IMR-90 (cell line): ENCODE data around the gene CNTN4. TPM values are rescaled to one million over a fixed set of nuclear protein-coding genes. Genes with fewer than 3 reads are reported as not detected.

Source experiments
- ATAC-seq: fragments of 200-7000 bp; cut with Tn5 transposase; 2 replicates; pipeline ENCODE4 v1.9.1; 2020; ENCODE audit warnings: low read depth, mild to moderate bottlenecking, moderate library complexity
- BruUV-seq: library from RNA; stranded (reverse); fragments of 400-500 nt; replicated peaks from 2 replicates; lab custom pipeline; 2021; lab: Mats Ljungman, UMichigan
- CTCF ChIA-PET: fragments of 300-600 bp; formaldehyde crosslinking; extraction: SDS; loops from one replicate; lab custom pipeline; 2021; ENCODE audit warnings: antibody characterized with exemption; lab: Yijun Ruan, JAX
- POLR2A ChIA-PET: fragments of 300-600 bp; sonication (Branson Sonifier 250); formaldehyde crosslinking; loops from one replicate; lab custom pipeline; 2022; ENCODE audit warnings: antibody characterized with exemption; ENCODE audit not compliant: unreplicated experiment; lab: Charles Lee
- DNase-seq: peaks from one replicate; pipeline ENCODE4 v3.0.0; 2013
- H2AFZ ChIP-seq: replicated peaks from 2 replicates; pipeline ENCODE3; 2013; ENCODE audit warnings: low read length, mild to moderate bottlenecking; ENCODE audit not compliant: poor library complexity
- H2AK5ac ChIP-seq: 2 replicates; pipeline ENCODE4 v1.6.1; 2013; ENCODE audit warnings: low read depth, low read length, inconsistent platforms
- H2AK9ac ChIP-seq: replicated peaks from 2 replicates; pipeline ENCODE3; 2013; ENCODE audit warnings: mild to moderate bottlenecking, low read depth, low read length, moderate library complexity; ENCODE audit not compliant: poor library complexity
- H2BK120ac ChIP-seq: 2 replicates; pipeline ENCODE4 v1.6.1; 2013; ENCODE audit warnings: low read depth, low read length, inconsistent platforms
- H2BK15ac ChIP-seq: 3 replicates; pipeline ENCODE4 v1.6.1; 2013; ENCODE audit warnings: low read depth, low read length, inconsistent platforms
- H2BK20ac ChIP-seq: 2 replicates; pipeline ENCODE4 v1.6.1; 2013; ENCODE audit warnings: low read depth, mild to moderate bottlenecking, inconsistent platforms, low read length, moderate library complexity
- H2BK5ac ChIP-seq: 2 replicates; pipeline ENCODE4 v1.6.1; 2013; ENCODE audit warnings: mild to moderate bottlenecking, low read depth, low read length, inconsistent platforms; ENCODE audit not compliant: poor library complexity, severe bottlenecking
- H3K14ac ChIP-seq: replicated peaks from 2 replicates; pipeline ENCODE4 v1.6.1; 2013; ENCODE audit warnings: low read depth, low read length, inconsistent platforms
- H3K18ac ChIP-seq: 2 replicates; pipeline ENCODE4 v1.6.1; 2013; ENCODE audit warnings: low read depth, low read length, control low read depth
- H3K23ac ChIP-seq: 2 replicates; pipeline ENCODE4 v1.6.1; 2013; ENCODE audit warnings: low read depth, low read length, inconsistent platforms
- H3K27ac ChIP-seq: 2 replicates; pipeline ENCODE4 v1.5.1; 2013; ENCODE audit warnings: mild to moderate bottlenecking, control low read depth, low read length; ENCODE audit not compliant: insufficient read depth
- H3K27me3 ChIP-seq: 2 replicates; pipeline ENCODE4 v1.6.1; 2013; ENCODE audit warnings: low read length; ENCODE audit not compliant: control insufficient read depth, insufficient read depth
- H3K36me3 ChIP-seq: 2 replicates; pipeline ENCODE4 v1.6.1; 2013; ENCODE audit warnings: low read length, mixed read lengths; ENCODE audit not compliant: control insufficient read depth, insufficient read depth
- H3K4ac ChIP-seq: 2 replicates; pipeline ENCODE4 v1.6.1; 2013; ENCODE audit warnings: low read depth, low read length, inconsistent platforms
- H3K4me1 ChIP-seq: 2 replicates; pipeline ENCODE4 v1.6.1; 2013; ENCODE audit warnings: low read length, mixed read lengths; ENCODE audit not compliant: control insufficient read depth, insufficient read depth
- H3K4me2 ChIP-seq: 2 replicates; pipeline ENCODE4 v1.6.1; 2013; ENCODE audit warnings: low read depth, mild to moderate bottlenecking, control low read depth, low read length, moderate library complexity
- H3K4me3 ChIP-seq: 2 replicates; pipeline ENCODE4 v1.5.1; 2013; ENCODE audit warnings: low read depth, mild to moderate bottlenecking, control low read depth, low read length, moderate library complexity; ENCODE audit not compliant: insufficient read depth
- H3K56ac ChIP-seq: 2 replicates; pipeline ENCODE4 v1.6.1; 2013; ENCODE audit warnings: low read length, inconsistent platforms; ENCODE audit not compliant: insufficient read depth; ENCODE audit errors: extremely low read depth
- H3K79me1 ChIP-seq, 2 experiments: 2 replicates each; pipeline ENCODE4 v1.6.1; 2013; ENCODE audit warnings: low read length in 2 of 2, inconsistent platforms in 1 of 2, low read depth in 1 of 2
- H3K9ac ChIP-seq: 2 replicates; pipeline ENCODE4 v1.6.1; 2013; ENCODE audit warnings: low read depth, low read length, control low read depth
- H3K9me1 ChIP-seq: 2 replicates; pipeline ENCODE4 v1.6.1; 2013; ENCODE audit warnings: low read length, inconsistent platforms; ENCODE audit not compliant: insufficient read depth
- H3K9me3 ChIP-seq: 2 replicates; pipeline ENCODE4 v1.6.1; 2013; ENCODE audit warnings: low read length; ENCODE audit not compliant: control insufficient read depth, insufficient read depth
- H4K20me1 ChIP-seq: 2 replicates; pipeline ENCODE4 v1.6.1; 2013; ENCODE audit warnings: low read length, inconsistent platforms; ENCODE audit not compliant: insufficient read depth
- H4K5ac ChIP-seq: 2 replicates; pipeline ENCODE4 v1.6.1; 2013; ENCODE audit warnings: mild to moderate bottlenecking, low read depth, low read length, control low read depth
- H4K8ac ChIP-seq, 2 experiments: 2 replicates each; pipeline ENCODE4 v1.6.1; 2013; ENCODE audit warnings: low read depth in 2 of 2, low read length in 2 of 2, control low read depth in 1 of 2, inconsistent platforms in 1 of 2
- H4K91ac ChIP-seq: 2 replicates; pipeline ENCODE4 v1.6.1; 2013; ENCODE audit warnings: low read depth, low read length, inconsistent platforms; ENCODE audit not compliant: insufficient read depth
- BHLHE40 ChIP-seq: fragments of 150-350 bp; IDR thresholded peaks from 2 replicates; pipeline ENCODE4 v1.6.1; 2016; ENCODE audit warnings: mild to moderate bottlenecking, low read depth, low read length
- CHD1 ChIP-seq: IDR thresholded peaks from 2 replicates; pipeline ENCODE4 v1.6.1; 2012; ENCODE audit warnings: low read depth, low read length, improper control_type of control experiment
- FOS ChIP-seq: fragments of 150-350 bp; IDR thresholded peaks from 2 replicates; pipeline ENCODE4 v1.6.1; 2016; ENCODE audit warnings: low read depth, low read length
- MAFK ChIP-seq: IDR thresholded peaks from 2 replicates; pipeline ENCODE4 v1.6.1; 2012; ENCODE audit warnings: low read depth, low read length, improper control_type of control experiment
- MAZ ChIP-seq: IDR thresholded peaks from 2 replicates; pipeline ENCODE4 v1.6.1; 2012; ENCODE audit warnings: low read depth, mild to moderate bottlenecking, low read length, improper control_type of control experiment, moderate library complexity, borderline replicate concordance
- POLR2A ChIP-seq: IDR thresholded peaks from 2 replicates; pipeline ENCODE4 v1.6.1; 2012; ENCODE audit warnings: mild to moderate bottlenecking, low read depth, low read length
- RCOR1 ChIP-seq: IDR thresholded peaks from 2 replicates; pipeline ENCODE4 v1.6.1; 2012; ENCODE audit warnings: mild to moderate bottlenecking, low read length, improper control_type of control experiment; ENCODE audit not compliant: insufficient replicate concordance
- SMC3 ChIP-seq: fragments of 150-350 bp; IDR thresholded peaks from 2 replicates; pipeline ENCODE4 v1.6.1; 2016; ENCODE audit warnings: low read depth, mild to moderate bottlenecking, antibody characterized with exemption, low read length, moderate library complexity
- WGBS, 2 experiments: methylation state at CpG; one replicate each; pipeline versions ENCODE4 v1.1.5 to v1.1.7; 2013; ENCODE audit warnings: missing lambda C conversion rate in 2 of 2; ENCODE audit not compliant: insufficient read length in 1 of 2; ENCODE audit errors: extremely low coverage in 2 of 2; 5-methylcytosine and 5-hydroxymethylcytosine counted together
- dilution Hi-C: fragments of 300-500 bp; cut with HindIII; formaldehyde crosslinking; loops from one replicate; pipeline ENCODE4 v1.14.3; 2018; ENCODE audit warnings: low sequenced_read_pairs; ENCODE audit not compliant: unreplicated experiment
- in situ Hi-C: fragments of 300-500 bp; cut with MboI; formaldehyde crosslinking; loops from 3 replicates; pipeline ENCODE4 v1.14.3; 2019; ENCODE audit warnings: low sequenced_read_pairs, inconsistent platforms, mixed read lengths
- intact Hi-C: fragments of 100-400 bp; cut with micrococcal nuclease; formaldehyde crosslinking; loops from 2 replicates; pipeline ENCODE4 v1.10.0; 2022
- polyA plus RNA-seq, 3 experiments: library from polyadenylated mRNA; depleted of rRNA; stranded (reverse); fragments of >200 nt; gene quantifications; 2 replicates each; pipeline ENCODE4 v1.2.3, GENCODE V29; 2012; ENCODE audit warnings: low replicate concordance in 1 of 3
- total RNA-seq: library from RNA; depleted of rRNA; stranded (reverse); fragments of >200 nt; gene quantifications from 2 replicates; pipeline ENCODE4 v1.2.3, GENCODE V29; 2012
- TF ChIP-seq, protein P1 (sequence below): conservative IDR thresholded peaks from 2 replicates; pipeline ENCODE4 v1.5.1; 2012; ENCODE audit warnings: mild to moderate bottlenecking, low read depth, low read length, improper control_type of control experiment

The CNTN4 gene
- total and polyA plus RNA-seq, 2 of the 4 experiments (the other 2 are of a cell fraction): under 0.01 TPM; not detected in 1

DNA sequence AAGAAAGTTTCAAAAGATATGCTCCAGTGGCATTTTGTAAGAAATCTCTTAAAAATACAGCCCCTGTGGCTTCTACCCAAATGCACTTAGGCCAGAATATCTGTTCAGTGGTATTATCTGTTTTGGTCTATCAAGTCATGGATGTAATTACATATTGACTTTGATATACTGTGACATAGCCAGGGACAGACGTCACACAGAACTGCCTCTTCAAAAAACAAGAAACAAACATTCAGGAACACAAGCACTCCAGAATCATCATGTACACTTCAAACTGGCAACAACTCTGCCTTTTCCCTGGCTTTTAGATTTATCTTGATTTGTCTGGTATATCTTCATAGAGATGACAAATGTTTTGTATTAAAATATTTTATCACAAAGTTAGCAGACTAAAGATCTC is 771.2 kb downstream of the CNTN4 start:
- Histone ChIP-seq H3K9me1 (no peaks in the 10 kb centered on the region), H2BK5ac (no peak overlapping the region), H3K36me3 (no peaks in the 10 kb centered on the region), H2AK9ac (no peak overlapping the region), H2BK20ac (no peak overlapping the region), H3K56ac (no peak overlapping the region), H3K14ac (no peak overlapping the region), H3K79me1 (no peaks in the 10 kb centered on the region), H4K91ac (no peak overlapping the region), H4K8ac (no peak overlapping the region), H3K4me2 (no peak overlapping the region), H3K4me3 (no peak overlapping the region), H3K4ac (no peak overlapping the region), H2BK120ac (no peak overlapping the region), H3K27me3 (no peaks in the 10 kb centered on the region), H4K5ac (no peak overlapping the region), H3K23ac (no peak overlapping the region), H3K18ac (no peak overlapping the region), H3K4me1 (no peaks in the 10 kb centered on the region), H2AK5ac (no peak overlapping the region), H3K9ac (no peak overlapping the region), H2AFZ (no peak overlapping the region), H4K20me1 (no peaks in the 10 kb centered on the region), H3K27ac (no peak overlapping the region), H3K9me3 (peaks cover 2% of the 10 kb centered on the region), H2BK15ac (no peak overlapping the region)
- in situ Hi-C loops (no loop called here), intact Hi-C loops (no loop called here), dilution Hi-C loops (no loop called here)
- WGBS, 2 experiments: no CpG with 5 or more reads among the region's 1 CpG
- TF ChIP-seq POLR2A: no peak
- no peak for TF ChIP-seq CHD1
- no peak for TF ChIP-seq RCOR1
- TF ChIP-seq, protein P1, sequence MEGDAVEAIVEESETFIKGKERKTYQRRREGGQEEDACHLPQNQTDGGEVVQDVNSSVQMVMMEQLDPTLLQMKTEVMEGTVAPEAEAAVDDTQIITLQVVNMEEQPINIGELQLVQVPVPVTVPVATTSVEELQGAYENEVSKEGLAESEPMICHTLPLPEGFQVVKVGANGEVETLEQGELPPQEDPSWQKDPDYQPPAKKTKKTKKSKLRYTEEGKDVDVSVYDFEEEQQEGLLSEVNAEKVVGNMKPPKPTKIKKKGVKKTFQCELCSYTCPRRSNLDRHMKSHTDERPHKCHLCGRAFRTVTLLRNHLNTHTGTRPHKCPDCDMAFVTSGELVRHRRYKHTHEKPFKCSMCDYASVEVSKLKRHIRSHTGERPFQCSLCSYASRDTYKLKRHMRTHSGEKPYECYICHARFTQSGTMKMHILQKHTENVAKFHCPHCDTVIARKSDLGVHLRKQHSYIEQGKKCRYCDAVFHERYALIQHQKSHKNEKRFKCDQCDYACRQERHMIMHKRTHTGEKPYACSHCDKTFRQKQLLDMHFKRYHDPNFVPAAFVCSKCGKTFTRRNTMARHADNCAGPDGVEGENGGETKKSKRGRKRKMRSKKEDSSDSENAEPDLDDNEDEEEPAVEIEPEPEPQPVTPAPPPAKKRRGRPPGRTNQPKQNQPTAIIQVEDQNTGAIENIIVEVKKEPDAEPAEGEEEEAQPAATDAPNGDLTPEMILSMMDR: no peak
- no peak for TF ChIP-seq MAZ
- TF ChIP-seq FOS: no peak
- TF ChIP-seq MAFK: no peak
- TF ChIP-seq BHLHE40: no peak
- no peak for TF ChIP-seq SMC3
- ChIA-PET POLR2A (no interaction called here), CTCF (no interaction called here)
- DNase-seq (no peak), ATAC-seq (no peak)
- BruUV-seq: no TSS peak
